ENCODE results near the gene CMBL.
"Not testable (repeated sequence)": the region's sequence is repeated elsewhere in the genome, so short reads cannot be mapped to it uniquely, and the experiment has no call there.

The CMBL gene

DNA sequence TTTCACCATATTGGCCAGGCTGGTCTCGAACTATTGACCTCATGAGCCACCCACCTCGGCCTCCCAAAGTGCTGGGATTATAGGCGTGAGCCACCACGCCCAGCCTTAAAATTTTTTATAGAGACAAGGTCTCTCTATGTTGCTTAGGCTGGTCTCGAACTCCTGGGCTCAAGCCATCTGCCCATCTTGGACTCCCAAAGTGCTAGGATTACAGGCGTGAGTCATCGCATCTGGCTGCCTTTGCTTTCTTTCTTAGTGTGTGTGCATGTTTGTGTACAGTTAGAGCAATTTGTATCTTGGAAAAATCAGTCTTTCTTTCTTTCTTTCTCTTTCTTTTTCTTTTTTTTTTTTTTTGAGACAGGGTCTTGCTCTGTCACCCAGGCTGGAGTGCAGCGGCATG lies 22.3 kb downstream of the CMBL start:
- not testable (repeated sequence) for DNase-seq (ENCODE audit: low spot score)

DNA sequence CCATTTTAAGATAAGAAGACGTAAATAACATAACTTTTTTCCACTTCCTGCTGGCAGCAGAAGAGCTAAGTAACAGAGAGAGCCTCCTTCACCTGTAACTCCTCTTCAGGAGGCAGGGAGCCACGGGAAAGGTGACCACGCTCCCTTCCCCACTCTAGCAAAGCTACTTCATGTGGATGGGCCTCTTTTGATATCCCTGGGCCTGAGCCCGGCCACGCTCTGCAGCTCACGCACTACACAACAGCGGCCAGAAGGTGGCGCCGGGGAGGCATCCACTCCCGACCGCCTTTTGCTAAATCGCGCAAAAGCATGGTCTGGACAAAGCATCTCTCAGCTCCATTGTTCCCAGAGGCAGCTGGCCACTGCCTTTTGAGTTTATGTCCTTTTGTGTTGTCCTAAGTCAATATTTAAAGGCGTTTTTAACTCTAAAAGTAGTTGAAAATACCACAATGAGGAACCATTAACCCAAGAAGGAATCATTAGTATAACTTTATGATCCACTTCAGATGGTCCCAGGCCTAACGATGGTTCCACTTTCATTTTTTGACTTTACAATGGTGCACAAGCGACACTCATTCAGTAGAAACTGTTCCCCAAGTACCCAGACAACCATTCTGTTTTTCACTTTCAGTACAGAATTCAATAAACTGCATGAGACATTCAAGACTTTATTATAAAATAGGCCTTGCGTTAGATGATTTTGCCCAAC lies 23.6 kb downstream of the CMBL start:
- DNase-seq (ENCODE audit: low spot score): peak; percentile 71

- DNase-seq (ENCODE audit: low spot score): no peak
Measured at GRCh38 chr5:10279925-10280720, 27.6 kb downstream of the CMBL start.

- no peak for DNase-seq (ENCODE audit: low spot score)
Measured at GRCh38 chr5:10279328-10279727, 28.4 kb downstream of the CMBL start.

DNA sequence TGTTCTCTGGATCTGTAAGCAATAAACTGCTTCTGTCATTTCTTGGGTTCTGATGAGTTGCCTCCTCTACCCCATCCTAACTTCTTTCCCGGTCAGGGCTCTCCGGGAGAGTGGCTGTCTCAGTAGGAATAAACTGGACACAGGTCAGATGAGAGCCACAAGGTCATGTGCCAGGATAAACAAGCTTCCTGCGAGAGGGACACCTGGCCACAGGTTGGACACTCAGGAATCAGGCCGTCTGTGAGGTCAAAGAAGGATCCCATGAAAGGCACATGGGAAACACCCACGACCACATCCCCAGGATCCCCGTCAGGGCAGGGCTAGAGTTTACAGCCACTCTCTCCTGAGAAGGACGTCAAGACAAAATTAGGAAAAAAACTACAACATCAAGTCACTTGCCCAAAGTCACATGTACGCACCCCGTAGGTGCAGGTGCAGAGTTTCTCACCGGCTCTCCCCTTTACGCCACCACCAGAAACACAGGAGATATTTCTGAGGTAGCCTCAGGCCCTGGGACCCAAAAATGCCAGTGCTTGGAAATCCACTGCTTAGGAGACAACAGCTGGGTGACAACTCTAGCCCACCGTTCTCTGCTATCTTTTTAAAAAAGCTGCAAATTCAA lies 28.9 kb downstream of the CMBL start:
- DNase-seq (ENCODE audit: low spot score): no peak

GRCh38 chr5:10277773-10278630 lies 29.7 kb downstream of the CMBL start:
- DNase-seq (ENCODE audit: low spot score): no peak

- no peak for DNase-seq (ENCODE audit: low spot score)
Measured at GRCh38 chr5:10276691-10277090, 31.0 kb downstream of the CMBL start.

GRCh38 chr5:10275991-10276390 lies 31.7 kb downstream of the CMBL start:
- no peak for DNase-seq (ENCODE audit: low spot score)

GRCh38 chr5:10275460-10275859 lies 32.2 kb downstream of the CMBL start:
- DNase-seq (ENCODE audit: low spot score): no peak

GRCh38 chr5:10272875-10273209 lies 34.9 kb downstream of the CMBL start:
- not testable (repeated sequence) for DNase-seq (ENCODE audit: low spot score)

DNA sequence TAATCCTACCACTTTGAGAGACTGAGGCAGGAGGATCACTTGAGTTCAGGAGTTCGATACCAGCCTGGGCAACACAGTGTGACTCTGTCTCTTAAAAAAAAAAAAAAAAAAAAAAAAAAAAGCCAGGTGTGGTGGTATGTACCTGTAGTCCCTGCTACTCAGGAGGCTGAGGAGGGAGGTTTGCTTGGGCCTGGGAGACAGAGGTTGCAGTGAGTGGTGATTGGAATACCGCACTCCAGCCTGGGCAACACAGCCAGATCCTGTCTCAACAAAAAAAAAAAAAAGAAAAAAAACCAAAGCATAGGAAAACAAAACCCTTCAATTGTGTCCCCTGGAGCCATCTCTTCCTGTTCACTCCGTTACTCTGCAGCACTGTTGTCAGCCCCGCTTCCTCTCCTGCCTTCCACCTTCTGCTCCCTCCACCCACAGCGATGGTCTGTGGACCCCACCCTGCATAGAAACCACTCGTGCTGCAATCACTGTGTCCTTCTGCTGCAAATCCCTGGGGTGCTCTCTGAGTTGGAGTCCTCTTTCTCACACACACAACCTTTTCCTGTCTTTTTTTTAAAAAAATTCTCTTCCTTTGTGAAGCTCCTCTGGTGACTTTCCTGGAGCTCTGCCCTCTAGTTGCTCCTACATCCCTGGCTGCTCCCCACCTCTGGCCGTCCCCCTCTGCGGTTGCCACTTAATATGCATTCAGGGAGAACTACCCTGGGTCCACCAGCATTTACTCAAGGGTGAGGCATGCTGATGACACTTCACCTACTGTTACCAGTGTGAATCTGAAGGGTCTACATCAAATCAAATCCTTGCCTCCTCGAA lies 35.4 kb downstream of the CMBL start:
- no peak for DNase-seq (ENCODE audit: low spot score)

DNA sequence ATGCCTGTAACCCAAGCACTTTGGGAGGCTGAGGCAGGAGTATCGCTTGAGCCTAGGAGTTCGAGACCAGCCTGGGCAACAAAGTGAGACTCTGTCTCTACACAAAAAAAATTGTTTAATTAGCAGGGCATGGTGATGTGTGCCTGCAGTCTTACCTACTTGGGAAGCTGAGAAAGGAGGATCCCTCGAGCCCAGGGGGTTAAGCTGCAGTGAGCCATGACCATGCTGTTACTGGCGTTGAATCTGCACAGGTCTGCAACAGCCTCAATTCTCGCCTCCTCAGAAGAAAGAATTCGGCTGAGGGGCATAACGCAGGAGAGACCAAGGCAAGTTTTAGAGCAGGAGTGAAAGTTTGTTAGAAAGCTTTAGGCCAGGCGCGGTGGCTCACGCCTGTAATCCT lies 39.6 kb downstream of the CMBL start:
- no peak for DNase-seq (ENCODE audit: low spot score)

DNA sequence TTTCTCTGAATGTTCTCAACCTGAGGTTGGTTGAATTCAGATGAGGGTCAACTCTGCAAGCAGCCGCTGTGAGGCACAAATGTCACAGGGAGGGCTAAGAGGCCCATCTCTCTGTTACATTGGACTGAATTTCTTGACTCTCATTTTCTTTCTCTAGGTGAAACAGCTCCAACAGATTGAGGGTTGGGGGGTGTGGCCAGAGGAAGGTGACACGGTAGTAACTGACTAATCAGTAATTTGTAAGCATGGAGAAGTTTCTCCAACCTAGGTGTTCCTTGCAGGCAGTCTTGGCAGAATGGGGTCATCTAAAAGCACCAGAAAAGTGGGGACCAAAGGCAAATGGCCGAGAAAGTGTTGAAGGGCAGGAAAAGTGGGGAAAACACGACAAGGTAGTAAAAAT lies 40.9 kb downstream of the CMBL start:
- no peak for DNase-seq (ENCODE audit: low spot score)

GRCh38 chr5:10266137-10266536 lies 41.6 kb downstream of the CMBL start:
- DNase-seq (ENCODE audit: low spot score): no peak

DNA sequence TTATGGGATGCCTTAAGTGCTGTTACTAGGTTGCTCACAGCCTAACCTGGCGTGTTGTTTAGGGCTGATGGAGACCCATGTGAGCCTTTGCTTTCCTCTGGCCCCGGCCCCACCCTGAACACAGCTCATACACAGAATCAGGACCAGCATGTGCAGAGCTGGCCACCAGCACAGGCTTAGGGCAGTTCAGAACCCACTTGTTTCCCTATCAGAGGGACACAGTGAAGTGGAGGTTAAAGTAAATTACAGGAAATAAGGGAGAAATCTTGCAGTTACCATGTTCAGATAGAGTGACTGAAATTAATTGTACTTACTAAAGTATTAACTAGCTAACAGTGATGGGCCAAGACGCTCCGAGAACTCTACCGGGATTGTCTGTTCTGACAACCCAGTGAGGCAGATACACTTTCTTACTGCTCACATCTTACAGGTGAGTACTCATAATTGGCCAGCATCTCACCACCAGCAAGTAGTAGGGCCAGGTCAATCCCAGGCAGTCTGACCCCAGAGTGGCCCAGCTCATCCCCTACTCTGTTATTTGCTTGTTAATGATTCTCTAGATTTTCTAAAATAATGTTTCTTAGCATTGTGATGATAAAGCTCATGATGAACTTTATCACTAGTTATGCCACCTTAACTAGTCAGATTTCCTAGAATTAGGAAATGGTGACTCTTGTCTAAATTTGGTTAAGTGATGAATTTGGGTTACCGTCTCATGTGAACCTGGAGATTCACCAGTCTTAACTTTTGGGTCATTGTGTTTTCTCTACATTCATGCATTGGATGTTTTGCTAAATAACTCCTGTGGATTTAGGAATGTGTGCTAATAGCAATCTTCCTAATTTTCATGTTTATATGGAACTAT lies 42.2 kb downstream of the CMBL start:
- no peak for DNase-seq (ENCODE audit: low spot score)

DNA sequence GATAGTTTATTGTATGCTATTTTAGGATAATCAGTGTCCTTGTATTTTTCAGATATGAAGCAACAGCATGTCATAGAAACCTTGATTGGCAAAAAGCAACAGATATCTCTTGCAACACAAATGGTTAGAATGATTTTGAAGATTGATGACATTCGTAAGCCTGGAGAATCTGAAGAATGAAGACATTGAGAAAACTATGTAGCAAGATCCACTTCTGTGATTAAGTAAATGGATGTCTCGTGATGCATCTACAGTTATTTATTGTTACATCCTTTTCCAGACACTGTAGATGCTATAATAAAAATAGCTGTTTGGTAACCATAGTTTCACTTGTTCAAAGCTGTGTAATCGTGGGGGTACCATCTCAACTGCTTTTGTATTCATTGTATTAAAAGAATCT lies 43.1 kb downstream of the CMBL start:
- DNase-seq (ENCODE audit: low spot score): no peak

DNA sequence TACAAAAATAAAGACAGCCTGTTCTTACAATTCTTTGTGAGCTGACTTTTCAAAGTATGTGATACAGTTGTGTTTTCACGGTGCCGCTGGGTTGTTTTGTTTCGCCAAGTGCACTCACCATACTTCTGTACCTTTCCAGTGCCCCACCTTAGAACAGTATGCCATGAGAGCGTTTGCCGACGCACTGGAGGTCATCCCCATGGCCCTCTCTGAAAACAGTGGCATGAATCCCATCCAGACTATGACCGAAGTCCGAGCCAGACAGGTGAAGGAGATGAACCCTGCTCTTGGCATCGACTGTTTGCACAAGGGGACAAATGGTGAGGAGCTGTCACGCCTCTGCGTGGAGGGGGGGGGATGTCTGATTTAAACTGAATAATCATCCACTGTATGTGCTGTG lies 44.7 kb downstream of the CMBL start:
- no peak for DNase-seq (ENCODE audit: low spot score)

- DNase-seq (ENCODE audit: low spot score): no peak
Measured at GRCh38 chr5:10262121-10262774, 45.5 kb downstream of the CMBL start.

- no peak for DNase-seq (ENCODE audit: low spot score)
Measured at GRCh38 chr5:10261065-10261464, 46.6 kb downstream of the CMBL start.

- DNase-seq (ENCODE audit: low spot score): no peak
Measured at GRCh38 chr5:10259899-10260298, 47.8 kb downstream of the CMBL start.

Measured in CD4-positive, alpha-beta T cell treated with Interleukin-15 for 4 hours (primary cell).